Coronary artery (tissue), 2 donors: Measurements from ENCODE around the gene TOR1A.

Experiments
- DNase-seq: peaks from one replicate; pipeline ENCODE4 v3.0.0-alpha.2; 2017; ENCODE audit warnings: low spot score
- H3K27ac ChIP-seq, 2 donors: fragments of 200-600 bp; sonication (generic); one replicate each; pipeline ENCODE4 v1.5.1; 2016 to 2019
- H3K4me3 ChIP-seq: fragments of 200-600 bp; sonication (generic); 2 replicates; pipeline ENCODE4 v1.5.1; 2016; ENCODE audit warnings: mild to moderate bottlenecking, moderate library complexity
- CTCF ChIP-seq: fragments of 200-600 bp; sonication (generic); IDR thresholded peaks from one replicate; pipeline ENCODE4 v1.5.1; 2019; ENCODE audit warnings: antibody characterized with exemption

The TOR1A gene

GRCh38 chr9:129839324-129840023 lies 15.5 kb upstream of the TOR1A start:
- DNase-seq: no peak
- no peak overlapping the region for H3K4me3 ChIP-seq
- no peak overlapping the region for H3K27ac ChIP-seq
- no peak for TF ChIP-seq CTCF

- H3K27ac ChIP-seq: no peak overlapping the region
- DNase-seq: no peak
- no peak overlapping the region for H3K4me3 ChIP-seq
- TF ChIP-seq CTCF: no peak
Measured at GRCh38 chr9:129838707-129839259, 14.8 kb upstream of the TOR1A start.

GRCh38 chr9:129836311-129837007 lies 12.5 kb upstream of the TOR1A start:
- H3K27ac ChIP-seq: peak overlapping the region; percentile 91 to 96

GRCh38 chr9:129835860-129836223 lies 11.9 kb upstream of the TOR1A start:
- peak overlapping the region; percentile 91 to 96 for H3K27ac ChIP-seq
- no peak for TF ChIP-seq CTCF
- no peak for DNase-seq
- peak overlapping the region; percentile 95 for H3K4me3 ChIP-seq

More at GRCh38 chr9:129836311-129837007, 12.5 kb upstream of the TOR1A start:
- no peak for TF ChIP-seq CTCF
- DNase-seq: no peak
- peak overlapping the region; percentile 95 for H3K4me3 ChIP-seq

- no peak for TF ChIP-seq CTCF
- Histone ChIP-seq H3K27ac (peak within 1 kb of the TSS; percentile 91 to 96), H3K4me3 (peak within 1 kb of the TSS; percentile 95)
- peak; percentile 95 for DNase-seq
Measured at GRCh38 chr9:129835128-129835859, 11.4 kb upstream of the TOR1A start, which contains the start of the genes C9orf78 and USP20. TSS of gene C9orf78 (minus strand) at chr9:129835275. CDS start at chr9:129835221, 54 bp downstream. TSS of gene USP20 (plus strand) at chr9:129835458. CDS start at chr9:129852556, 17,098 bp downstream.

- peak overlapping the region; percentile 91 to 96 for H3K27ac ChIP-seq
- H3K4me3 ChIP-seq: peak overlapping the region; percentile 95
- no peak for TF ChIP-seq CTCF
- no peak for DNase-seq
Measured at GRCh38 chr9:129834489-129835127, 10.7 kb upstream of the TOR1A start.
